ENCODE results near the gene OR5H6. TPM values are rescaled to one million over a fixed set of nuclear protein-coding genes. Genes with fewer than 3 reads are reported as not detected.

The OR5H6 gene
- total RNA-seq: not detected

DNA sequence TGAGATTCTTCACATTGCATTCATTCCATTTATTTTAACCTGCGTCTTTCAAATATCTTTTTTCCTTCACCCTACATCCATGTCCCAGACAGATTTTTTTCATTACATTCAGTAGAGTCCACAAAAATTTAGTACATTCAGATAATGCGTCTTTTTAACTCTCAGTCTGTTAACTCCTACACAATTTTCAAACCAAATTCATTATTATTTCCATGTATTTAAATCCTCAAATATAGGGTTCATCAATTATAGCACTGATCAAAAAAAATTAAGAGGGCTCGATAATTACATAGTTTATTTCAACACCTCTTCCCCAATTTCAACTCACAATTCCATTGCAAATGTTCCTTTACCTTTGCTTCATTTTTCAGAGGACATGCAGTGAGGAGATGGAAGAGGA, at the start of gene OR5H6:
OR5H6 (plus strand) TSS at position 301 of the 400 bp plus-strand sequence; CDS start at position 390, 89 bp downstream.
- intact Hi-C loops (cut with DNase I): no loop called here
- Histone ChIP-seq H3K27ac (replicated peaks in 1 of 4) (no peak within 1 kb of the TSS), H3K4me1 (no peaks in the 10 kb centered on the region), H3K36me3 (no peaks in the 10 kb centered on the region), H3K9me3 (no peaks in the 10 kb centered on the region), H3K27me3 (no peaks in the 10 kb centered on the region), H3K4me3 (no peak within 1 kb of the TSS)
- DNase-seq (ENCODE audit: extremely low spot score): no peak
- 73% methylated on average over 3 of the region's 3 CpGs for WGBS
- TF ChIP-seq POLR2A (IDR thresholded peaks at IDR 0.05; ENCODE audit: low read depth): no peak
- TF ChIP-seq EP300 (IDR thresholded peaks at IDR 0.05): no peak
- no peak for TF ChIP-seq POLR2AphosphoS5 (IDR thresholded peaks at IDR 0.05)
- TF ChIP-seq, protein P1, sequence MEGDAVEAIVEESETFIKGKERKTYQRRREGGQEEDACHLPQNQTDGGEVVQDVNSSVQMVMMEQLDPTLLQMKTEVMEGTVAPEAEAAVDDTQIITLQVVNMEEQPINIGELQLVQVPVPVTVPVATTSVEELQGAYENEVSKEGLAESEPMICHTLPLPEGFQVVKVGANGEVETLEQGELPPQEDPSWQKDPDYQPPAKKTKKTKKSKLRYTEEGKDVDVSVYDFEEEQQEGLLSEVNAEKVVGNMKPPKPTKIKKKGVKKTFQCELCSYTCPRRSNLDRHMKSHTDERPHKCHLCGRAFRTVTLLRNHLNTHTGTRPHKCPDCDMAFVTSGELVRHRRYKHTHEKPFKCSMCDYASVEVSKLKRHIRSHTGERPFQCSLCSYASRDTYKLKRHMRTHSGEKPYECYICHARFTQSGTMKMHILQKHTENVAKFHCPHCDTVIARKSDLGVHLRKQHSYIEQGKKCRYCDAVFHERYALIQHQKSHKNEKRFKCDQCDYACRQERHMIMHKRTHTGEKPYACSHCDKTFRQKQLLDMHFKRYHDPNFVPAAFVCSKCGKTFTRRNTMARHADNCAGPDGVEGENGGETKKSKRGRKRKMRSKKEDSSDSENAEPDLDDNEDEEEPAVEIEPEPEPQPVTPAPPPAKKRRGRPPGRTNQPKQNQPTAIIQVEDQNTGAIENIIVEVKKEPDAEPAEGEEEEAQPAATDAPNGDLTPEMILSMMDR (IDR thresholded peaks at IDR 0.05): no peak

DNA sequence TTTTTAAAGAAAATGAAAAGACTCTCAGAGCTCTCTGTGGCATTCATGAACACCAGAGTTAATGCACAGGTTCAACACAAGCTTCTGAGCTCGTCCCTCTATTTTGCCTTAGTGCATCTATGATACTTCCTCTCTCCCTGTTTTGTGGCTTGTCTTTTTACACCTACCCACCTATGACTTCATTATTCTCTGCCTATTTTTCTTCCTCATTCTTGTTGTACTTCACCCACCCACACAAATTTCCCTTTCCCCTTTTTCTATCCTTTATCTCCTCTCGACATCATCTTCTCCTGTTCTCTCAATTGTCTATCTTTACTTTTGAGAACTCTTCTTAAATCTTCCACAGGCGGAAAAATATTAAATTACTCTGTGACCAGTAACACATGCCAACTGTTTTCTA, 49.0 kb upstream of the OR5H6 start:
- TF ChIP-seq POLR2A (IDR thresholded peaks at IDR 0.05; ENCODE audit: low read depth) (no peak), POLR2AphosphoS5 (IDR thresholded peaks at IDR 0.05) (no peak), EP300 (IDR thresholded peaks at IDR 0.05) (no peak)
- TF ChIP-seq, protein P1 (IDR thresholded peaks at IDR 0.05): no peak
- WGBS: 72% methylated on average over 3 of the region's 3 CpGs

DNA sequence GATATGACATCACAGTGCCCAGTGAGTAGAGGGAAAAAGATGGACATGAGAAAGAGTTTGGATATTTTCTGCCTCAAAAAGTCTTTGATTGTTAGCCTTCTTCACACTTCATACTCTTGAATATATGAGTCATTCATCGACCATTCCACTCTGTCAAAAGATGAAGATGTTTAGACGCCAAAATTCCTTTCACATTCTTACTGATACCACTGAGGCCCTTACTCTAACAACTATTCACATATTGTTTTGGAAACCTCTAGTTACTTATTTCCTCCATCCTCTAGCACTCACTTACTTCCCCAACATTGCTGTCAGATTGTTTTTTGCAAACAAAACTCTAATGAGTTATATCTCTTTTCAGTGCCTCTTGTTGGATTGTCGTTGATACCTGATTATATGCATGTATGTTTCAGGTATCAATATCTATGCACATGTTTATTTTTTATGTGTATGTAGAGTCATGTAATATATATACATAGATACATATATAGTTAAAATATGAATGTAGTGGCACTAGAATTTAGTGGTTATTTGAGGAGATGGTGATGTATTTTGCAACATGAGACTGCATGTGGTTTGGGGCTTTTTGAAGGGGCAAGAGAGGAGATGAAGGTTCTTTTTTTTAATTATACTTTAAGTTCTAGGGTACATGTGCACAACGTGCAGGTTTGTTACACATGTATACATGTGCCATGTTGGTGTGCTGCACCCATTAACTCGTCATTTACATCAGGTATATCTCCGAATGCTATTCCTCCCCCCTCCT, 40.0 kb upstream of the OR5H6 start:
- WGBS: 68% methylated on average over 6 of the region's 6 CpGs
- no peak for DNase-seq (ENCODE audit: extremely low spot score)
- no peak for TF ChIP-seq POLR2A (IDR thresholded peaks at IDR 0.05; ENCODE audit: low read depth)
- TF ChIP-seq, protein P1 (IDR thresholded peaks at IDR 0.05): no peak
- TF ChIP-seq POLR2AphosphoS5 (IDR thresholded peaks at IDR 0.05): no peak
- no peak for TF ChIP-seq EP300 (IDR thresholded peaks at IDR 0.05)
- intact Hi-C loops (cut with DNase I): no loop called here
- no peak overlapping the region for H3K4me3 ChIP-seq
- no peak overlapping the region for H3K27ac ChIP-seq (replicated peaks in 1 of 4)
- no peaks in the 10 kb centered on the region for H3K27me3 ChIP-seq
- H3K36me3 ChIP-seq: no peaks in the 10 kb centered on the region
- H3K9me3 ChIP-seq: no peaks in the 10 kb centered on the region
- H3K4me1 ChIP-seq: no peaks in the 10 kb centered on the region

More for the DNA sequence above, 49.0 kb upstream of the OR5H6 start:
- Histone ChIP-seq H3K36me3 (no peaks in the 10 kb centered on the region), H3K27ac (replicated peaks in 1 of 4) (no peak overlapping the region), H3K4me1 (no peaks in the 10 kb centered on the region), H3K27me3 (no peaks in the 10 kb centered on the region), H3K9me3 (no peaks in the 10 kb centered on the region), H3K4me3 (no peak overlapping the region)
- intact Hi-C loops (cut with DNase I): no loop called here
- DNase-seq (ENCODE audit: extremely low spot score): no peak

DNA sequence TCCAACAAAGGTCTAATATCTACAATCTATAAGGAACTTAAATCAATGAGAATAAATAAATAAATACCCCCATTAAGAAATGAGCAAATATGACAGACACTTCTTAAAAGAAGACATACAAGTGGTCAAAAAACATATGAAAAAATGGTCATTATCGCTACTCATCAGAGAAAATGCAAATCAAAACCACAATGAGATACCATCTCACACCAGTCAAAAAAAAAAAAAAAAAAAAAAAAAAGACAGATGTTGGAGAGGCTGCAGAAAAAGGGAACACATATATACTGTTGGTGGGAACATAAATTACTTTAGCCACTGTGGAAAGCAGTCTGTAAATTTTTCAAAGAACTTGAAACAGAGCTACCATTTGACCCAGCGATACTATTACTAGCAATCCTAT, 31.6 kb upstream of the OR5H6 start:
- intact Hi-C loops (cut with DNase I): no loop called here
- Histone ChIP-seq H3K27me3 (no peaks in the 10 kb centered on the region), H3K27ac (replicated peaks in 1 of 4) (no peak overlapping the region), H3K4me3 (no peak overlapping the region), H3K36me3 (no peaks in the 10 kb centered on the region), H3K4me1 (no peaks in the 10 kb centered on the region), H3K9me3 (no peaks in the 10 kb centered on the region)
- TF ChIP-seq POLR2AphosphoS5 (IDR thresholded peaks at IDR 0.05): no peak
- no peak for TF ChIP-seq POLR2A (IDR thresholded peaks at IDR 0.05; ENCODE audit: low read depth)
- no peak for TF ChIP-seq EP300 (IDR thresholded peaks at IDR 0.05)
- TF ChIP-seq, protein P1 (IDR thresholded peaks at IDR 0.05): no peak
- 68% methylated on average over 2 of the region's 2 CpGs for WGBS
- DNase-seq (ENCODE audit: extremely low spot score): no peak
